ENCODE data around the gene OR4E1. TPM values are rescaled to one million over a fixed set of nuclear protein-coding genes. Genes with fewer than 3 reads are reported as not detected.

OR4E1 gene
- total and polyA plus RNA-seq, 9 of the 15 experiments (the other 6 are each of a cell fraction or from before 2014, with no cell fraction given): not detected

DNA sequence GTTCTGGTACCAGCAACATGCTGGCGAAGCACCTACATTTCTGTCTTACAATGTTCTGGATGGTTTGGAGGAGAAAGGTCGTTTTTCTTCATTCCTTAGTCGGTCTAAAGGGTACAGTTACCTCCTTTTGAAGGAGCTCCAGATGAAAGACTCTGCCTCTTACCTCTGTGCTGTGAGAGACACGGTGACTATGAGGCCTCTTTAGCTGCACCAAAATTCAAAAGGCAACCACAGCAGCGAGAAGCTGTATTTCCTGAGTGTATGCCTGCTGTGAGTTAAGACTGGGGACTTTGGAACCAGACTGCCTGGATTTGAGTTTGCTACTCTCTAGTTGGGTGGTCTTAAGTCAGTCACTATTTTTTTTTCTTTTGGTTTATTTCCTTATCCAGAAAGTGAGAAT lies 30.2 kb downstream of the OR4E1 start:
- ChIA-PET POLR2A (no interaction called here), CTCF (ENCODE audit: low intra/inter-chr PET ratio) (no interaction called here)
- Histone ChIP-seq H3K4me3 (no peak overlapping the region), H3K79me2 (ENCODE audit: control insufficient read depth, insufficient read depth, low read length) (no peaks in the 10 kb centered on the region), H3K36me3 (ENCODE audit: control insufficient read depth, insufficient read depth, low read length) (no peaks in the 10 kb centered on the region), H3K9me3 (replicated peaks; ENCODE audit: control insufficient read depth, insufficient read depth, low read depth, low read length) (no peaks in the 10 kb centered on the region), H3K4me2 (ENCODE audit: insufficient read depth, low read length) (no peak overlapping the region), H3K4me1 (replicated peaks in 1 of 2; ENCODE audit: control insufficient read depth in 2 of 2, insufficient read depth in 2 of 2, low read length in 2 of 2) (no peaks in the 10 kb centered on the region), H3K9me1 (ENCODE audit: control insufficient read depth, insufficient read depth, low read length) (no peaks in the 10 kb centered on the region), H3K27ac (ENCODE audit: extremely low read depth, low read depth, low read length) (no peak overlapping the region), H4K20me1 (replicated peaks; ENCODE audit: control insufficient read depth, insufficient read depth, low read length) (no peaks in the 10 kb centered on the region), H3K27me3 (ENCODE audit: control insufficient read depth in 2 of 2, insufficient read depth in 2 of 2, low read length in 2 of 2) (0 out of 5 replicates have a peak, but pooled peaks cover 0 to 2% of the 10 kb centered on the region in 2 experiments), H3K9ac (ENCODE audit: insufficient read depth in 1 of 2, low read depth in 2 of 2, low read length in 2 of 2) (no peak overlapping the region), H2AFZ (ENCODE audit: low read depth, low read length) (0 out of 2 replicates have a peak overlapping the region, but pooled peaks have one; percentile 40)
- no peak for DNase-seq (ENCODE audit: extremely low read depth in 1 of 4, low spot score in 3 of 4)
- BruUV-seq (replicated peaks): no TSS peak
- FAIRE-seq: no peak
- no peak for ATAC-seq
- intact Hi-C loops (cut with micrococcal nuclease): no loop called here
- in situ Hi-C loops (cut with MboI): no loop called here
- TF ChIP-seq, protein P1, sequence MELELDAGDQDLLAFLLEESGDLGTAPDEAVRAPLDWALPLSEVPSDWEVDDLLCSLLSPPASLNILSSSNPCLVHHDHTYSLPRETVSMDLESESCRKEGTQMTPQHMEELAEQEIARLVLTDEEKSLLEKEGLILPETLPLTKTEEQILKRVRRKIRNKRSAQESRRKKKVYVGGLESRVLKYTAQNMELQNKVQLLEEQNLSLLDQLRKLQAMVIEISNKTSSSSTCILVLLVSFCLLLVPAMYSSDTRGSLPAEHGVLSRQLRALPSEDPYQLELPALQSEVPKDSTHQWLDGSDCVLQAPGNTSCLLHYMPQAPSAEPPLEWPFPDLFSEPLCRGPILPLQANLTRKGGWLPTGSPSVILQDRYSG (tag; conservative IDR thresholded peaks at IDR 0.05; ENCODE audit: low read depth): no peak
- WGBS (ENCODE audit: insufficient coverage, low coverage, missing lambda C conversion rate): 5% methylated on average over 5 of the region's 5 CpGs

DNA sequence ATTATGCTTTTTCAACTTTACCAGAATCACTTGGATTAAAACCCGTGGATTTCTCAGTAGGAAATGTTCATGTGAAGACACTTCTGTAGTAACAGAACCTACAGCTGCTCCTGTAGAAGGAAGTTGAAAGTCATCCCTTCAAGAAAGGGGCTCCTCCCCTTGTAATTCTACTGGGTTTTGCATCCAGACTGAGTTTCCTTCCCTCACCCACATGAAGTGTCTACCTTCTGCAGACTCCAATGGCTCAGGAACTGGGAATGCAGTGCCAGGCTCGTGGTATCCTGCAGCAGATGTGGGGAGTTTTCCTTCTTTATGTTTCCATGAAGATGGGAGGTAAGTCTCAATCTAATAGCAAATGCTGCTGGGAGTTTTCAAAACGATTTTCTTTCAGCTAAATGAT lies 30.9 kb downstream of the OR4E1 start:
- in situ Hi-C loops (cut with MboI): no loop called here
- no peaks in the 10 kb centered on the region for H3K9me3 ChIP-seq (replicated peaks; ENCODE audit: control insufficient read depth, insufficient read depth, low read depth, low read length)
- FAIRE-seq (no peak), DNase-seq (ENCODE audit: extremely low read depth in 1 of 4, low spot score in 3 of 4) (no peak), ATAC-seq (no peak)
- TF ChIP-seq, protein P2, sequence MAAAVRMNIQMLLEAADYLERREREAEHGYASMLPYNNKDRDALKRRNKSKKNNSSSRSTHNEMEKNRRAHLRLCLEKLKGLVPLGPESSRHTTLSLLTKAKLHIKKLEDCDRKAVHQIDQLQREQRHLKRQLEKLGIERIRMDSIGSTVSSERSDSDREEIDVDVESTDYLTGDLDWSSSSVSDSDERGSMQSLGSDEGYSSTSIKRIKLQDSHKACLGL (CRISPR knock-in tag; IDR thresholded peaks at IDR 0.05; ENCODE audit: borderline replicate concordance, poor library complexity, severe bottlenecking): no peak
- TF ChIP-seq SMARCB1 (IDR thresholded peaks at IDR 0.05; ENCODE audit: insufficient read length, low read depth): no peak
- TF ChIP-seq DMBX1 (CRISPR knock-in tag; IDR thresholded peaks at IDR 0.05; ENCODE audit: borderline replicate concordance): no peak
- TF ChIP-seq NRF1 (conservative IDR thresholded peaks at IDR 0.05 in 1 of 2, IDR thresholded peaks at IDR 0.05 in 1 of 2): no peak
- TF ChIP-seq, protein P3, sequence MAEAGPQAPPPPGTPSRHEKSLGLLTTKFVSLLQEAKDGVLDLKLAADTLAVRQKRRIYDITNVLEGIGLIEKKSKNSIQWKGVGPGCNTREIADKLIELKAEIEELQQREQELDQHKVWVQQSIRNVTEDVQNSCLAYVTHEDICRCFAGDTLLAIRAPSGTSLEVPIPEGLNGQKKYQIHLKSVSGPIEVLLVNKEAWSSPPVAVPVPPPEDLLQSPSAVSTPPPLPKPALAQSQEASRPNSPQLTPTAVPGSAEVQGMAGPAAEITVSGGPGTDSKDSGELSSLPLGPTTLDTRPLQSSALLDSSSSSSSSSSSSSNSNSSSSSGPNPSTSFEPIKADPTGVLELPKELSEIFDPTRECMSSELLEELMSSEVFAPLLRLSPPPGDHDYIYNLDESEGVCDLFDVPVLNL (CRISPR knock-in tag; IDR thresholded peaks at IDR 0.05; ENCODE audit: low read depth): no peak
- no peak for TF ChIP-seq MCM5 (IDR thresholded peaks at IDR 0.05; ENCODE audit: low read depth)
- intact Hi-C loops (cut with micrococcal nuclease): no loop called here
- no peak overlapping the region for H2AFZ ChIP-seq (ENCODE audit: low read depth, low read length)
- CTCF ChIA-PET (ENCODE audit: low intra/inter-chr PET ratio): no interaction called here
- POLR2A ChIA-PET: no interaction called here
- BruUV-seq (replicated peaks): no TSS peak
- no peaks in the 10 kb centered on the region for H3K36me3 ChIP-seq (ENCODE audit: control insufficient read depth, insufficient read depth, low read length)
- H3K79me2 ChIP-seq (ENCODE audit: control insufficient read depth, insufficient read depth, low read length): no peaks in the 10 kb centered on the region
- H3K27ac ChIP-seq (ENCODE audit: extremely low read depth, low read depth, low read length): no peak overlapping the region
- 0 out of 5 replicates have a peak, but pooled peaks cover 0 to 2% of the 10 kb centered on the region in 2 experiments for H3K27me3 ChIP-seq (ENCODE audit: control insufficient read depth in 2 of 2, insufficient read depth in 2 of 2, low read length in 2 of 2)
- H3K9ac ChIP-seq (ENCODE audit: insufficient read depth in 1 of 2, low read depth in 2 of 2, low read length in 2 of 2): no peak overlapping the region
- no peak overlapping the region for H3K4me2 ChIP-seq (ENCODE audit: insufficient read depth, low read length)
- 9% methylated on average over 3 of the region's 3 CpGs for WGBS (ENCODE audit: insufficient coverage, low coverage, missing lambda C conversion rate)
- H3K9me1 ChIP-seq (ENCODE audit: control insufficient read depth, insufficient read depth, low read length): no peaks in the 10 kb centered on the region
- H3K4me3 ChIP-seq: no peak overlapping the region
- no peaks in the 10 kb centered on the region for H3K4me1 ChIP-seq (replicated peaks in 1 of 2; ENCODE audit: control insufficient read depth in 2 of 2, insufficient read depth in 2 of 2, low read length in 2 of 2)
- no peaks in the 10 kb centered on the region for H4K20me1 ChIP-seq (replicated peaks; ENCODE audit: control insufficient read depth, insufficient read depth, low read length)

All from K562 (cell line).